ENCODE measurements around the gene RER1.

- TF ChIP-seq EZH2 (IDR thresholded peaks at IDR 0.05; ENCODE audit: borderline replicate concordance, low read depth, low read length, severe bottlenecking) (no peak), CTCF (IDR thresholded peaks at IDR 0.05; ENCODE audit: borderline replicate concordance, extremely low read depth, low read length, poor library complexity, severe bottlenecking) (no peak)
Measured at GRCh38 chr1:2413495-2414296, 22.1 kb downstream of the RER1 start.
